CD14-positive monocyte (primary cell): ENCODE measurements around the gene DISP2. TPM values are rescaled to one million over a fixed set of nuclear protein-coding genes. Genes with fewer than 3 reads are reported as not detected.

Experiments
- DNase-seq, 3 donors: peaks; one replicate each; pipeline ENCODE4 v3.0.0-alpha.2; 2011 to 2022
- H2AFZ ChIP-seq: 2 replicates; pipeline ENCODE4 v1.6.0; 2012; ENCODE audit warnings: mild to moderate bottlenecking, low read depth, low read length, inconsistent platforms; ENCODE audit not compliant: insufficient read depth, poor library complexity, severe bottlenecking
- H3K27ac ChIP-seq, 2 donors: 1 replicate in 1 of 2; 2 replicates in 1 of 2; pipeline ENCODE4 v1.5.1; 2012 to 2013; ENCODE audit warnings: low read length in 2 of 2, control low read depth in 1 of 2, inconsistent platforms in 1 of 2, low read depth in 1 of 2, mild to moderate bottlenecking in 1 of 2
- H3K27me3 ChIP-seq, 2 donors: one replicate each; pipeline versions ENCODE4 v1.6.0 to v1.6.1; 2011 to 2013; ENCODE audit warnings: low read length in 2 of 2; ENCODE audit not compliant: control insufficient read depth in 2 of 2, insufficient read depth in 2 of 2
- H3K36me3 ChIP-seq, 2 donors: replicated peaks in 1 of 2; 1 replicate in 1 of 2; 2 replicates in 1 of 2; pipeline versions ENCODE4 v1.5.1 to v1.6.1; 2012 to 2013; ENCODE audit warnings: low read length in 2 of 2, control low read depth in 1 of 2, inconsistent platforms in 1 of 2, mild to moderate bottlenecking in 1 of 2; ENCODE audit not compliant: insufficient read depth in 2 of 2, control insufficient read depth in 1 of 2
- H3K4me1 ChIP-seq, 2 donors: 1 replicate in 1 of 2; 2 replicates in 1 of 2; pipeline versions ENCODE4 v1.5.1 to v1.6.1; 2012 to 2013; ENCODE audit warnings: low read length in 2 of 2, control low read depth in 1 of 2, inconsistent platforms in 1 of 2, mild to moderate bottlenecking in 1 of 2, moderate library complexity in 1 of 2; ENCODE audit not compliant: insufficient read depth in 2 of 2, control insufficient read depth in 1 of 2
- H3K4me2 ChIP-seq: replicated peaks from 2 replicates; pipeline ENCODE3; 2012; ENCODE audit warnings: low read length, moderate library complexity, mild to moderate bottlenecking; ENCODE audit not compliant: poor library complexity, severe bottlenecking; ENCODE audit errors: extremely low read depth
- H3K4me3 ChIP-seq, 3 experiments: fragments of 200-600 bp in 1 of 3; sonication (generic) in 1 of 3; replicated peaks in 1 of 3; 1 replicate in 2 of 3; 2 replicates in 1 of 3; pipeline ENCODE4 v1.5.1; 2011 to 2013; ENCODE audit warnings: low read length in 3 of 3, mild to moderate bottlenecking in 3 of 3, control low read depth in 2 of 3, low read depth in 2 of 3, inconsistent platforms in 1 of 3, moderate library complexity in 1 of 3
- H3K79me2 ChIP-seq: 2 replicates; pipeline ENCODE4 v1.6.0; 2012; ENCODE audit warnings: mild to moderate bottlenecking, control low read depth, inconsistent platforms, low read length, moderate library complexity; ENCODE audit not compliant: insufficient read depth
- H3K9ac ChIP-seq: 2 replicates; pipeline ENCODE4 v1.6.0; 2017; ENCODE audit warnings: low read length, mild to moderate bottlenecking; ENCODE audit not compliant: insufficient read depth, poor library complexity, severe bottlenecking
- H3K9me3 ChIP-seq, 2 donors: replicated peaks in 1 of 2; 1 replicate in 1 of 2; 2 replicates in 1 of 2; pipeline versions ENCODE4 v1.5.1 to v1.6.1; 2012 to 2013; ENCODE audit warnings: low read length in 2 of 2, control low read depth in 1 of 2; ENCODE audit not compliant: control insufficient read depth in 1 of 2, insufficient read depth in 1 of 2
- H4K20me1 ChIP-seq: 2 replicates; pipeline ENCODE4 v1.6.0; 2012; ENCODE audit warnings: mild to moderate bottlenecking, low read length, control low read depth, moderate library complexity; ENCODE audit not compliant: insufficient read depth
- H3K27ac Mint-ChIP-seq, 7 donors: one replicate each; pipeline ENCODE4 v1.8.0; 2020; ENCODE audit warnings: mild to moderate bottlenecking in 7 of 7, mixed read lengths in 7 of 7, moderate library complexity in 6 of 7, inconsistent platforms in 2 of 7
- H3K27me3 Mint-ChIP-seq, 3 donors: one replicate each; pipeline ENCODE4 v1.8.0; 2021 to 2022; ENCODE audit warnings: low read depth in 3 of 3, mild to moderate bottlenecking in 3 of 3, mixed read lengths in 3 of 3, moderate library complexity in 3 of 3, inconsistent platforms in 1 of 3
- H3K36me3 Mint-ChIP-seq, 2 donors: one replicate each; pipeline ENCODE4 v1.8.0; 2020; ENCODE audit warnings: mixed read lengths in 2 of 2, inconsistent platforms in 1 of 2, mild to moderate bottlenecking in 1 of 2
- H3K4me1 Mint-ChIP-seq: one replicate; pipeline ENCODE4 v1.8.0; 2020; ENCODE audit warnings: mild to moderate bottlenecking, mixed read lengths
- H3K4me3 Mint-ChIP-seq, 2 donors: one replicate each; pipeline ENCODE4 v1.8.0; 2020; ENCODE audit warnings: mild to moderate bottlenecking in 2 of 2, mixed read lengths in 2 of 2, moderate library complexity in 1 of 2
- H3K9me3 Mint-ChIP-seq, 7 donors: one replicate each; pipeline ENCODE4 v1.8.0; 2020 to 2022; ENCODE audit warnings: mixed read lengths in 7 of 7, mild to moderate bottlenecking in 6 of 7, moderate library complexity in 6 of 7, inconsistent platforms in 2 of 7
- CTCF ChIP-seq: fragments of 200-600 bp; IDR thresholded peaks from one replicate; pipeline ENCODE4 v1.8.0; 2022; ENCODE audit warnings: antibody characterized with exemption, mild to moderate bottlenecking
- WGBS: methylation state at CpG from one replicate; pipeline ENCODE4 v1.1.5; 2013; ENCODE audit warnings: missing lambda C conversion rate; ENCODE audit not compliant: insufficient coverage; 5-methylcytosine and 5-hydroxymethylcytosine counted together
- intact Hi-C, 2 donors: fragments of 100-400 bp; cut with micrococcal nuclease; formaldehyde crosslinking; loops; one replicate each; pipeline versions ENCODE4 v1.15.0 to v1.15.1; 2023
- polyA plus RNA-seq, 3 donors: library from polyadenylated mRNA; depleted of rRNA in 1 of 3; unstranded in 2 of 3; stranded (reverse) in 1 of 3; fragments of 300-500 nt in 2 of 3; fragments of >200 nt in 1 of 3; fragmentation: Illumina TruSeq in 2 of 3; gene quantifications; 1 replicate in 2 of 3; 2 replicates in 1 of 3; pipeline ENCODE4 v1.2.3, GENCODE V29; 2012 to 2021

The DISP2 gene
- polyA plus RNA-seq, 3 donors = 0.01 TPM; not detected in 1

- Histone ChIP-seq H3K4me3 (no peak overlapping the region), H3K27ac (no peak overlapping the region), H3K27me3 (peaks cover 4 to 10% of the 10 kb centered on the region in 2 donors), H3K36me3 (no peaks in the 10 kb centered on the region), H3K4me2 (no peak overlapping the region), H3K79me2 (no peaks in the 10 kb centered on the region), H3K9me3 (no peaks in the 10 kb centered on the region), H3K9ac (no peak overlapping the region), H2AFZ (no peak overlapping the region), H4K20me1 (no peaks in the 10 kb centered on the region), H3K4me1 (peaks cover 11 to 13% of the 10 kb centered on the region in 2 donors)
- 49% methylated on average over 3 of the region's 4 CpGs for WGBS
- H3K4me3 Mint-ChIP-seq = no peak overlapping the region
- DNase-seq = no peak
- no peak for TF ChIP-seq CTCF
- intact Hi-C loops = no loop called here
- peaks cover 0 to 2% of the 10 kb centered on the region in 2 donors for H3K36me3 Mint-ChIP-seq
- peaks cover 28% of the 10 kb centered on the region for H3K4me1 Mint-ChIP-seq
- H3K27me3 Mint-ChIP-seq = peaks cover 15 to 19% (median 19%) of the 10 kb centered on the region in 3 donors
- H3K9me3 Mint-ChIP-seq = no peaks in the 10 kb centered on the region
- no peak overlapping the region for H3K27ac Mint-ChIP-seq
These were observed 40.4 kb upstream of the DISP2 start for GRCh38 chr15:40317580-40317979.

DNA sequence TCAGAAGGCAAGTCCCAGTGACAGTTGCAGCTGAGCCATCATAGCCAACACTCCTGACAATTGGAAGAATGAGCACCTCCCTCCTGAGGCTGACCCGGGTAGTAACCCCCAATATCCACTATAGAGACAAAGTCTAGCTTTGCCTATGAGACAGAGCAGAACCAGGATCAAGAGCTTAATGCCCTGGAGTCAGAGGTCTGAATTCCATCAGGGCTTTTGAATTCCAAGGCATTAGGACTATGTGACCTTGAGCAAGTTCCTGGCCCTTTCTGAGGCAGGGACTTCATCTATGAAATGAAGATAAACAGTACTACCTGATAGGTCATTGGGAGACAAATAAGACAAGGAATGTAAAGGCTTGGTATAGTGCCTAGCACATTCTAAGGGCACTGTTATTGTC is 37.6 kb upstream of the DISP2 start:
- Histone ChIP-seq H2AFZ (no peak overlapping the region), H4K20me1 (peaks cover 3% of the 10 kb centered on the region), H3K36me3 (no peaks in the 10 kb centered on the region), H3K79me2 (peaks cover 11% of the 10 kb centered on the region), H3K27ac (no peak overlapping the region), H3K9me3 (no peaks in the 10 kb centered on the region), H3K9ac (no peak overlapping the region), H3K4me3 (no peak overlapping the region), H3K4me1 (peaks cover 14 to 26% of the 10 kb centered on the region in 2 donors), H3K27me3 (no peaks in the 10 kb centered on the region), H3K4me2 (no peak overlapping the region)
- Mint-ChIP-seq H3K4me3 (no peak overlapping the region), H3K4me1 (peaks cover 24% of the 10 kb centered on the region), H3K36me3 (peaks cover 0 to 3% of the 10 kb centered on the region in 2 donors), H3K9me3 (peaks cover 0 to 3% (median 0%) of the 10 kb centered on the region in 7 donors), H3K27ac (no peak overlapping the region), H3K27me3 (peaks cover 2 to 10% (median 6%) of the 10 kb centered on the region in 3 donors)
- no peak for TF ChIP-seq CTCF
- intact Hi-C loops = no loop called here
- no CpG with 5 or more reads among the region's 1 CpG for WGBS
- no peak for DNase-seq
